Caco-2 (cell line): ENCODE data around the gene SCTR. TPM values are rescaled to one million over a fixed set of nuclear protein-coding genes. Genes with fewer than 3 reads are reported as not detected.

Source experiments
- BruUV-seq: library from RNA; stranded (reverse); fragments of 400-500 nt; replicated peaks from 2 replicates; lab custom pipeline; 2021; lab: Mats Ljungman, UMichigan
- CTCF ChIA-PET: fragments of 300-600 bp; sonication (Branson Sonifier 250); formaldehyde crosslinking; loops from one replicate; lab custom pipeline; 2022; ENCODE audit warnings: antibody characterized with exemption; lab: Charles Lee
- POLR2A ChIA-PET: fragments of 300-600 bp; sonication (Branson Sonifier 250); formaldehyde crosslinking; loops from one replicate; lab custom pipeline; 2022; ENCODE audit warnings: antibody characterized with exemption; lab: Charles Lee
- DNase-seq, 2 experiments: peaks; one replicate each; pipeline versions ENCODE4 v3.0.0 to v3.0.0-alpha.2; 2020 to 2022
- H3K27me3 ChIP-seq: replicated peaks from 2 replicates; pipeline ENCODE4 v1.6.0; 2011; ENCODE audit warnings: low read length; ENCODE audit not compliant: control insufficient read depth, insufficient read depth
- H3K36me3 ChIP-seq: 2 replicates; pipeline ENCODE4 v1.5.1; 2011; ENCODE audit warnings: low read length; ENCODE audit not compliant: control insufficient read depth, insufficient read depth
- H3K4me1 ChIP-seq: fragments of 250-450 bp; sonication (Bioruptor Pico); 2 replicates; pipeline ENCODE4 v1.5.1; 2020; ENCODE audit warnings: mild to moderate bottlenecking
- H3K4me3 ChIP-seq: 2 replicates; pipeline ENCODE4 v1.5.1; 2011; ENCODE audit warnings: low read depth, mild to moderate bottlenecking, control low read depth, low read length
- H3K9me3 ChIP-seq: fragments of 250-450 bp; sonication (Bioruptor Pico); 2 replicates; pipeline ENCODE4 v1.5.1; 2020; ENCODE audit warnings: mild to moderate bottlenecking, moderate library complexity
- H3K27ac Mint-ChIP-seq: one replicate; pipeline ENCODE4 v1.8.0; 2022; ENCODE audit warnings: mixed read lengths; ENCODE audit not compliant: unreplicated experiment
- H3K27me3 Mint-ChIP-seq: one replicate; pipeline ENCODE4 v1.8.0; 2022; ENCODE audit warnings: mixed read lengths; ENCODE audit not compliant: insufficient read depth, unreplicated experiment
- H3K36me3 Mint-ChIP-seq: one replicate; pipeline ENCODE4 v1.8.0; 2022; ENCODE audit warnings: mild to moderate bottlenecking, mixed read lengths; ENCODE audit not compliant: insufficient read depth, unreplicated experiment
- H3K4me1 Mint-ChIP-seq: one replicate; pipeline ENCODE4 v1.8.0; 2022; ENCODE audit warnings: low read depth, mixed read lengths; ENCODE audit not compliant: unreplicated experiment
- H3K4me3 Mint-ChIP-seq: one replicate; pipeline ENCODE4 v1.8.0; 2022; ENCODE audit warnings: mild to moderate bottlenecking, moderate library complexity, mixed read lengths; ENCODE audit not compliant: unreplicated experiment
- H3K9me3 Mint-ChIP-seq: one replicate; pipeline ENCODE4 v1.8.0; 2022; ENCODE audit warnings: mixed read lengths; ENCODE audit not compliant: unreplicated experiment
- intact Hi-C: fragments of 100-400 bp; cut with micrococcal nuclease; formaldehyde crosslinking; loops from one replicate; pipeline ENCODE4 v1.10.0; 2022; ENCODE audit not compliant: unreplicated experiment
- total RNA-seq: library from RNA; stranded (reverse); gene quantifications from 2 replicates; pipeline ENCODE4 v1.2.3, GENCODE V29; 2022
- TF ChIP-seq, protein P1 (sequence below), 2 experiments: fragments of 200-600 bp in 1 of 2; IDR thresholded peaks; 1 replicate in 1 of 2; 2 replicates in 1 of 2; pipeline versions ENCODE4 v1.5.1 to v1.8.0; 2011 to 2022; ENCODE audit warnings: antibody characterized with exemption in 1 of 2, control low read depth in 1 of 2, inconsistent platforms in 1 of 2, low read depth in 1 of 2, low read length in 1 of 2, mild to moderate bottlenecking in 1 of 2, moderate library complexity in 1 of 2; ENCODE audit not compliant: insufficient read depth in 1 of 2, severe bottlenecking in 1 of 2, unreplicated experiment in 1 of 2

Gene SCTR
- total RNA-seq, 1 experiment from 2014 or later = not detected

DNA sequence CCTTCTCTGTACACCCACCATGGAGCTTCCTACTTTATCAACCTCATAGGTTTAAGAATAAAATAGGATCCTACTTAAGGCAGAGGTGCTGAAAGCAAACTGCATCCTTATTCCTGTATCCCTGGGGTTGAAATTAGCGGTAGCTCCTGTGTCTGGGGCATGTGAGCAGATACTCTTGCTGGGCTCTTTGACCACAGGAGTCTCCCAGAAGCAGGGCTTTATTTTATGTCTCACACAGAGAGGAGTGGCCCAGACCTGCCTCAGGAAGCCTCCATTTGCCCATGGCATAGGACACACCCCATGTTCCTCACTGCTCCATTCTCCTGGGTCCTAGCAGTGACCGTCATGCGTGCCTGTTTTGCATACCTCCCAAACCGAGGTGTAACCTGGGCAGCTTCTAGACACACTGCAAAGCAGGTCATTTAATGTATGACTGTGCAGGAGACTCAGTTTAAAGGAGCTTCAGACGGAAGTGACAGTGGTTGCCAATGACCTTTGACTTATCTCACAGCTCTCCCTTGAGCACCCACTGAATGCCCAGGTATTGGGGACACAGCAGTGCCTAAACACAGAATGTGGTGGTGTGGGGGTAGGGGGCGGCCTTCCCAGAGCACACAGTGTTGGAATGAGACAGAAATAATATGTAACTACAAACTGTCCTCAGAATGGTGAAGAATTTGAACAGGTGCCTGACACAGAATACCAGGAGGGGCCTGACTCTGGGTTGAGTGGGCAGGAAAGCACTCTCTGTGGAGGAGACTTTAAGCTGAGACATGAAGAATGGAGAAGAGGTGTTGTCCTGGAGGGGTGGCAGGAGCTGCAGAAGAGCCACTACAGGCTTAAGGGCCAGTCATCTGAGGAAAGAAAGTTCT is 89.0 kb downstream of the SCTR start:
- Histone ChIP-seq H3K9me3 (no peaks in the 10 kb centered on the region), H3K27me3 (no peaks in the 10 kb centered on the region), H3K36me3 (peaks cover 2% of the 10 kb centered on the region; the same call in 1 of the 2 replicates), H3K4me1 (peaks cover 60% of the 10 kb centered on the region), H3K4me3 (no peak overlapping the region)
- DNase-seq = no peak
- TF ChIP-seq, protein P1, sequence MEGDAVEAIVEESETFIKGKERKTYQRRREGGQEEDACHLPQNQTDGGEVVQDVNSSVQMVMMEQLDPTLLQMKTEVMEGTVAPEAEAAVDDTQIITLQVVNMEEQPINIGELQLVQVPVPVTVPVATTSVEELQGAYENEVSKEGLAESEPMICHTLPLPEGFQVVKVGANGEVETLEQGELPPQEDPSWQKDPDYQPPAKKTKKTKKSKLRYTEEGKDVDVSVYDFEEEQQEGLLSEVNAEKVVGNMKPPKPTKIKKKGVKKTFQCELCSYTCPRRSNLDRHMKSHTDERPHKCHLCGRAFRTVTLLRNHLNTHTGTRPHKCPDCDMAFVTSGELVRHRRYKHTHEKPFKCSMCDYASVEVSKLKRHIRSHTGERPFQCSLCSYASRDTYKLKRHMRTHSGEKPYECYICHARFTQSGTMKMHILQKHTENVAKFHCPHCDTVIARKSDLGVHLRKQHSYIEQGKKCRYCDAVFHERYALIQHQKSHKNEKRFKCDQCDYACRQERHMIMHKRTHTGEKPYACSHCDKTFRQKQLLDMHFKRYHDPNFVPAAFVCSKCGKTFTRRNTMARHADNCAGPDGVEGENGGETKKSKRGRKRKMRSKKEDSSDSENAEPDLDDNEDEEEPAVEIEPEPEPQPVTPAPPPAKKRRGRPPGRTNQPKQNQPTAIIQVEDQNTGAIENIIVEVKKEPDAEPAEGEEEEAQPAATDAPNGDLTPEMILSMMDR (IDR thresholded peaks at IDR 0.05; ENCODE audit: insufficient read depth in 1 of 2, low read depth in 1 of 2, low read length in 1 of 2, severe bottlenecking in 1 of 2, unreplicated experiment in 1 of 2) = no peak
- ChIA-PET POLR2A (interaction anchor here (0.6 to 1.8 kb wide), 2 partner anchors 44 to 69 kb away, joined by 3 to 5 read pairs; partner anchors contain the start of genes C2orf76 and DBI), CTCF (interaction anchor here (0.6 to 2.2 kb wide), 3 partner anchors 17 to 190 kb away, joined by 3 to 12 read pairs (median 3); no protein-coding TSS in a partner anchor)
- intact Hi-C loops = no loop called here
- no peaks in the 10 kb centered on the region for H3K27me3 Mint-ChIP-seq
- peaks cover 16% of the 10 kb centered on the region for H3K36me3 Mint-ChIP-seq
- no peak overlapping the region for H3K4me3 Mint-ChIP-seq
- H3K4me1 Mint-ChIP-seq = peaks cover 35% of the 10 kb centered on the region
- BruUV-seq = no TSS peak
- peak overlapping the region; percentile 34 for H3K27ac Mint-ChIP-seq
- H3K9me3 Mint-ChIP-seq = no peaks in the 10 kb centered on the region

DNA sequence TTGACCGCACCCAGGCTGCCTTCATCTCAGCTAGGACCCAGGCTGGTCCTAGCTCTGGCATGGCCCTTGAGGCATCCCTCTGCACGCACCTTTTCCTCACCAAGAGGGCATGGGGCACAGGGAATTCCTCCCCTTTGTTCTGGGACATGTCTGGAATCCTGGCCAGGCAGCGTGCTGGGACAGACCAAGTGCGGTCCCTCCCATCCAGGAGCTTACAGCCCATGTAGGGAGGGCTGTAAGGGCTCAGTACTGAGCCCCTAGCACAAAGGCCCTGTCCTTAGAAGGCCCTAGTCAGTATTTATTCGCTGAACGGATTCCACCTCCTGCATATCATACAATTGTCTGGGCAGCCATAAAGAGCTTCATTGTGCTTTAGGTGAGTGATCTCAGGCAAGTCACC is 89.6 kb downstream of the SCTR start:
- Histone ChIP-seq H3K36me3 (peaks cover 2% of the 10 kb centered on the region; the same call in 1 of the 2 replicates), H3K27me3 (no peaks in the 10 kb centered on the region), H3K4me1 (peaks cover 67% of the 10 kb centered on the region), H3K9me3 (no peaks in the 10 kb centered on the region), H3K4me3 (no peak overlapping the region)
- peaks cover 36% of the 10 kb centered on the region for H3K4me1 Mint-ChIP-seq
- peak overlapping the region; percentile 16 for H3K27ac Mint-ChIP-seq
- DNase-seq = no peak
- TF ChIP-seq, protein P1 (IDR thresholded peaks at IDR 0.05; ENCODE audit: insufficient read depth in 1 of 2, low read depth in 1 of 2, low read length in 1 of 2, severe bottlenecking in 1 of 2, unreplicated experiment in 1 of 2) = no peak
- no peaks in the 10 kb centered on the region for H3K27me3 Mint-ChIP-seq
- H3K36me3 Mint-ChIP-seq = peaks cover 10% of the 10 kb centered on the region
- intact Hi-C loops = loop anchor here (1.0 to 5.0 kb wide), 2 partner anchors 27 to 67 kb away; partner anchors contain the start of genes C2orf76 and DBI
- no peaks in the 10 kb centered on the region for H3K9me3 Mint-ChIP-seq
- H3K4me3 Mint-ChIP-seq = no peak overlapping the region
- no TSS peak for BruUV-seq
- CTCF ChIA-PET = interaction anchor here (1.1 to 2.2 kb wide), 2 partner anchors 18 to 41 kb away, joined by 3 to 12 read pairs; no protein-coding TSS in a partner anchor
- POLR2A ChIA-PET = interaction anchor here (0.6 to 1.8 kb wide), 2 partner anchors 45 to 68 kb away, joined by 3 to 5 read pairs; partner anchors contain the start of genes C2orf76 and DBI

DNA sequence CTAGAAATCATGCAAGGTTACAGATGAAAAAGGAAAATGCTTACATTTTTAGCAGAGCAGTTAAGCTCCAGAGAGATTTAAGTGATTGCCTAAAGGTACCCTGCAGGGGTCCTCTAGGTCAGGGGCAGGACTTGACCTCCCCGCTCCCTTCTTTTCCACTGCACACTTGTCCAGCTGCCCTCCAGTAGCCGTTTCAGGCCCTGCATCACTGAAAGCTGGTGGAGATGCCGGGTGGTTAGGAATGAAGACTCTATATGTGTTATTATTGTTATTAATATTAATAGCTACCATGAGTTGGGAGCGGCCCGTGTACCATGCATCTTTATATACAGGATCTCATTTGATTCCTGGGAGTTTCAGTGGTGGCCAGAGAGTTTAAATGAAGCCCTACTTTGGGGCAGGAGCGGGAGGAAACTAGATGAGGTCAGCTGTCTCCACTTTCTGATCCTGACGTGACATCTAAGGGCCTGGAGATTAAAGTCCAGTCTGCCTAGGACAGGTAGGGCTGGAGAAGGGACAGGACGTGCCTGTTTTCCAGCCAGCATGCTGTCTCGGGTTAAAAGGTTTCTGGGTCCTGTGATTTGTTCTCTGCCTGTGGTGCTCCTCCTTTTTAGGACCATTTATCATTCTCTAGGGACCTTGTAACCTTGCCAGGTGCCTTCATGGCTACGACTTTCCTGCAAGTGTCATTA is 90.5 kb downstream of the SCTR start:
- no peaks in the 10 kb centered on the region for H3K27me3 Mint-ChIP-seq
- H3K9me3 Mint-ChIP-seq = no peaks in the 10 kb centered on the region
- DNase-seq = peak; percentile 63 to 72
- intact Hi-C loops = loop anchor here (1.0 to 5.0 kb wide), 2 partner anchors 26 to 66 kb away; partner anchors contain the start of genes C2orf76 and DBI
- peaks cover 10% of the 10 kb centered on the region for H3K36me3 Mint-ChIP-seq
- Histone ChIP-seq H3K27me3 (no peaks in the 10 kb centered on the region), H3K4me3 (no peak overlapping the region), H3K36me3 (peaks cover 2% of the 10 kb centered on the region; the same call in 1 of the 2 replicates), H3K9me3 (no peaks in the 10 kb centered on the region), H3K4me1 (peaks cover 76% of the 10 kb centered on the region)
- peak overlapping the region; percentile 51 for H3K4me3 Mint-ChIP-seq
- H3K27ac Mint-ChIP-seq = peak overlapping the region; percentile 16
- no TSS peak for BruUV-seq
- TF ChIP-seq, protein P1 (IDR thresholded peaks at IDR 0.05; ENCODE audit: insufficient read depth in 1 of 2, low read depth in 1 of 2, low read length in 1 of 2, severe bottlenecking in 1 of 2, unreplicated experiment in 1 of 2) = no peak
- ChIA-PET CTCF (interaction anchor here (2.2 kb wide), 1 partner anchor 42 kb away, joined by 12 read pairs; no protein-coding TSS in a partner anchor), POLR2A (interaction anchor here (1.8 kb wide), 1 partner anchor 67 kb away, joined by 5 read pairs; the partner anchor contains the start of genes C2orf76 and DBI)
- H3K4me1 Mint-ChIP-seq = peaks cover 44% of the 10 kb centered on the region
